Cerebellar cortex (tissue), 1 donor: ENCODE results near the gene NPAS2.

ENCODE experiments used
- DNase-seq: peaks from one replicate; pipeline ENCODE4 v3.0.0-alpha.2; 2015; ENCODE audit warnings: low spot score

NPAS2 gene

DNA sequence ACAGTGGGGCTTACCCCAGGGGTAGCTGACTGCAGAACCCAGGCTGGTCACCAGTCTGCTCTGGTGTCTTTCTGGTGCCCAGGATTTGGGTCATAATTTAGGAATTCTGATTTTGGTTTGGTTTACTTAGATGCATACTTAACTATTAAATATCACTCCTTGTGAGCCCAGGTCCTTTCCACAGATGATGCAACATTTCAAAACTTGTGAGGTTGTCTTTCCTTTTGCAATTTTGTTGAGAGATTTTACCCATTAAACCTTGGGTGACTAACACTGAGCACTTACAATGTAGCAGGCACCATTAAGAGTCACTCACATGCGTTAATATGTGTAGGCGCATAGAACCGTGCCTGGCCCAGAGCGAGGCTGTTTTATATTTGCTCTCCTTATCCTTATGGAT is 120.3 kb downstream of the NPAS2 start:
- no peak for DNase-seq

DNA sequence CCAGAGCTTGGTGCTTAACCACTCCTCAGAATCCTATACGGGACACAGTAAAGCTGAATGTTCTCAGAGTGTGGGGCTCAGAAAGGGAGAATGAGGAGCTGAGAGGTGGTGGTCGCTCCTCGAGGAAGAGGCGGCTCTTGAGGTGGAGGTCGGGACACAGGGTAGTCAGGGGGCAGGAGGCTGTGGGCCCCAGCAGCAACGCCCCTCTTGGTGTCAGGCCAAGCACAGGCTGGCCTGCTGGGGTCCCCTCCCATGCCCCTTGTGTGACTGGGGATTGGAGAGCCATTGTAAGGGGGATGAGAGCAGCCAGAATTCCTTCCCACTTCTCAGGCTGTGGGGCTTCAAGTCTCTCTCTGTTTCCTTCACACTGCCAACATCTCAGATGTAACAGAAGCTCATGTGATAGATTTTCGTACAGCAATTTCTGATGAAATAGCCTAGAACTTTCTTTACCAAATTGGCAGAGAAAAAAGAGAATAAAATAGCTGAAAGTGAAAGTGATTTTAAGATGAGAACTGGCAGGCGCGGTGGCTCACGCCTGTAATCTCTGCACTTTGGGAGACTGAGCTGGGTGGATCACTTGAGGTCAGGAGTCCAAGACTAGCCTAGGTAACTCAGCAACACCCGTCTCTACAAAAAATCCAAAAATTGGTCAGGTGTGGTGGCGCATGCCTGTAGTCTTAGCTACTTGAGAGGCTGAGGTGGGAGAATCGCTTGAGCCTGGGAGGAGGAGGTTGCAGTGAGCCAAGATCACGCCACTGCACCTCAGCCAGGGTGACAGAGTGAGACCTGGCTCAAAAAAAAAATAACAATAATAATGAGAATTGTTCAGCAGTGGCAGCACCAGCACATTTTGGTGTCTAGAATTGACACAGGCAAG is 121.1 kb downstream of the NPAS2 start:
- no peak for DNase-seq

GRCh38 chr2:100941646-100942240 is 121.8 kb downstream of the NPAS2 start:
- peak; percentile 14 for DNase-seq

DNA sequence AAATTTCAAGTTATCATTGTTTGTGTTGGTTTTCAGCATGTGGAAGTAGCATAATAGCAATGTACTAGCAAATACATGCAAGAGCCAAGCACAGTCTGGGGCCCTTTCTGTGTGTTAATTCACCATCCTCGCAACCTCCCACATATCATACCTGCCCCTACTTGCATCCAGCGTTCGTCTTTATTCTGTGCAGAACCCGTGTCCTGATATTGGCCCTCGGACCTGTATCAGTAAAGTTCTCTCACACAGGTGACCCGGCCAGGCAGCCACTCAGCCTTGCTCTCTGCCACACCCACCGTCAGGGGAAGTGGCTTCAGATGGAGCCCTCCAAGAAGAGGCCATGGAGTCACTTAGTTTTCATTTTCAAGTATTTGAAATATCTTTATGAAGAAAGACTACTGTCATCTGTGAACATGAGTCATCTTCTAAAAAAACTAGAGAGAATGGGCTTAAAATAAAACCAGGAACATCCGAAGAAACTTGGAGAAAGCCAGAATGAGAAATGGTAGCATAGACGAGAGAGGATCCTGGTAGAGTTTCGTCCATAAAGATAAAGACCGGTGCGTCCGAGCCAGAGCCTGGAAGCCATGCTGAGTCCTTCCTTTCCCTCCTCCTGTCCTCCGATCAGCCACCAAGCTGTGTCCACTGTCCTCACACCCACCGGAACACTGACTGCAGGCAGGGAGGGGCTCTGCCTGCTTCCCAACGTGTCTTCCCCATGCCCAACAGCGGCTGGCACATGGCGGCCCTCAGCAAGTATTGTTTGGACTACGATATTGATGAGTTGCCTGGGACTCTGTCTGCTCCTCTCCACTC is 124.9 kb downstream of the NPAS2 start:
- no peak for DNase-seq

DNA sequence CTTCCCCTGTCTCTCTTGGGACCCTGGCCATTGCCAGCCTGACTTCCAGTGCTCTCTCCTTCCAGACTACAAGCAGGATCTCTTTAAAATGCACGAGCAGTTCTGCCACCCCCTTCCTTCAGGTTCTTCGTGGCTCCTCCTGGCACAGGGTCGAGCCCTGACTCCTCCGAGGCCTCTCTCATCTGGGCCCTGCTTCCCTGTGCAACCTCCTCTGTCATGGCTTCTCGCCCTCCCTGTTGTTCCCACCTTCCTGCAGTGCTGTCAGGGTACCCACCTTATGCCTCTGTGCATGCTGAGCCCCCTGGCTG is 125.4 kb downstream of the NPAS2 start:
- DNase-seq: no peak

DNA sequence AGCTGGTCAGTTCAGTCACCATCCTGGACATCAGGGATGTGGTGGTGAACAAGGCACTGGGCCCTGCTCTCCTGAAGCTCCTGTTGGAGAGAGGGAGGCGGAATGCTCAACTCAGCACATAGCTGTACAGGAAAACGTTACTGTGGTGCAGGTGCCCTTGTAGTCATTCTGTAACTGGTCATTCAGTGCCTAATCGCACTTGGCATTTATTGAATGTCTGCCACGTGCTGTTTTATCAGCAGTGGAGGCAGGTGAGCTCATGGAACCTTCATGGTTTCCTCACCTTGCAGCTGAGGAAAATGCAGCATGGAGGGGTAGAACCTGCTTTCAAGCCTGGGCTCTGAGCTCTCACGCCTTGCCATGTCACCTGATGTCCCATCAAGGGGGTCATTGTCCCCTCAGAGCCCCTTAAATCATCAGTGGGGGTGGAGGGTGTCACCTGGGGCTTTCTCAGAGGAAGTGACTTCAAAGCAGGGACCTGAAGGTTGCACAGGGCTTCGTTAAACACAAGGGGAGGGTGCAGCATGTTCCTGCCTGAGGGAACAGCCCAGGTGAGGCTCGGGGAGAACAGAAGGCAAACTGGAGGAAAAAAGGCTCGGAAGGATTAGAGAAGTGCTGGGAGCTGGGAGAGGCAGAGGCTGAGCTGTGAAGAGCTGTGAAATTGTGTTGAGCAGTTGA is 126.1 kb downstream of the NPAS2 start:
- no peak for DNase-seq

- no peak for DNase-seq
These were observed 129.2 kb downstream of the NPAS2 start for GRCh38 chr2:100948942-100949811.

DNA sequence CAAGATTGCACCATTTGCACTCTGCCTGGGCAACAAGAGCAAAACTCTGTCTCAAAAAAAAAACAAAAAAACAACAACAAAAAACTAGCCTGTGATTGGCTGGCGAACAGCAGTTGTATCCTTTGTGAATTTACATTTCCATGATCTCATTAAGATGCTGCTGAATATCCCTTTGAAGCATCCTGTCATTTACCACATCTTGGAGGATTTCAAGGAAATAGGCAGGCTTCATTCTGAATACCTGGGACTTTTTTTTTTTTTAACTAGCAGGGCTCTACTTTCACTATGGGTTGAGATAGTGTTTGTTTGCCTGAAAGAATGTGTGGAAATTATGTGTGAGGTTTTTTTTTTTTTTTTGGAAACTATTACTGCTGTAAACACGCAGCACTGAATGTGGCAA is 132.6 kb downstream of the NPAS2 start:
- DNase-seq: no peak

- no peak for DNase-seq
These were observed 133.6 kb downstream of the NPAS2 start for GRCh38 chr2:100953406-100954043.

DNA sequence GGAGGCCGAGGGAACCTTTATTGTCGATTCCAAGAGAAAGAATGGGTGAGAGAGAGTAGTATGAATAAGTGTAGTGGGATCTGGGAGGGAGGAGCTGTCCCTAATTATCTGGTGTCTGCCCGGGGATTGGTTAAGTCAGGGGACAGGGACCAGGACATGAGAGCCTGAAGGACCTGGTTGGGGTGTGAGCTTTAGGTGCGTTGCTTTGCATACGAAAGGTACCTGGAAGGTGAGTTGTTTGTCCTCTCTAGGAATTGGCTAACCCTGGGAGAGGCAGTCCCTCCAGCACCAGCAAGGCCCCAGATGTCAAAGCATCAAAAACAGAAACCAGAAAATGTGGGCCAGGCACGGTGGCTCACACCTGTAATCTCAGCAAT is 134.1 kb downstream of the NPAS2 start:
- no peak for DNase-seq

GRCh38 chr2:100955226-100955625 is 135.3 kb downstream of the NPAS2 start:
- no peak for DNase-seq

- no peak for DNase-seq
These were observed 136.1 kb downstream of the NPAS2 start for GRCh38 chr2:100956081-100956480.

DNA sequence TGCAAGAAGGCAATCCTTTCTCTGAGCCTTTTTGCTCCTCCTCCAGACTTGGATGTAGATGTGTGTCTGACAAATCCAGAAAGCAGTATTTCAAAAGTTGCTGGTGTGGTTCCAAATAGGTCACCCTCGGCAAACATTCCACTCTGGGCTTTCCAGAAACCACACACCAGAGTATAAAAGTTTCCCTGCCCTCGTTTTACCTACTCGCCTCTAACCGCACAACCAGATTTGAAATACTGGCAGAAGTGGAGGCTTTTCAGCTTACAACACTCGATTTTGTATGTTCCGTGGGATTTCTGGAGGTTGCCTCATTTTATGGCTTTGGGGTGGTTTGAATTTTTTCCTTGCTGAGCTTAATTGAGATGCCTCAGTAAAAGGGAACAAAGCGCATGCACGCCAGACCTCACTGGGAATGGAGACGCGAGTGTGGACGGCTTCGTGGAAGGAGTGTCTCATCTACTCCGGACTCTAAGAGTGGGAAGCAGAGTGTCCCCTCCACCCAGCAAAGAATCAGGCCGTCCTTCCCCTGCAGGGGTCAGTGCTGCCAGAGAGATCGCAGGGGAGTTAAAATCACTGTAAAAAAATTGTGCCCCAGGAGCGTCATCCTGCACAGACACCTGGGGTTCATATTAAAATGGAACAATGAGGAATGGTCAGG is 138.2 kb downstream of the NPAS2 start:
- peak; percentile 43 for DNase-seq

DNA sequence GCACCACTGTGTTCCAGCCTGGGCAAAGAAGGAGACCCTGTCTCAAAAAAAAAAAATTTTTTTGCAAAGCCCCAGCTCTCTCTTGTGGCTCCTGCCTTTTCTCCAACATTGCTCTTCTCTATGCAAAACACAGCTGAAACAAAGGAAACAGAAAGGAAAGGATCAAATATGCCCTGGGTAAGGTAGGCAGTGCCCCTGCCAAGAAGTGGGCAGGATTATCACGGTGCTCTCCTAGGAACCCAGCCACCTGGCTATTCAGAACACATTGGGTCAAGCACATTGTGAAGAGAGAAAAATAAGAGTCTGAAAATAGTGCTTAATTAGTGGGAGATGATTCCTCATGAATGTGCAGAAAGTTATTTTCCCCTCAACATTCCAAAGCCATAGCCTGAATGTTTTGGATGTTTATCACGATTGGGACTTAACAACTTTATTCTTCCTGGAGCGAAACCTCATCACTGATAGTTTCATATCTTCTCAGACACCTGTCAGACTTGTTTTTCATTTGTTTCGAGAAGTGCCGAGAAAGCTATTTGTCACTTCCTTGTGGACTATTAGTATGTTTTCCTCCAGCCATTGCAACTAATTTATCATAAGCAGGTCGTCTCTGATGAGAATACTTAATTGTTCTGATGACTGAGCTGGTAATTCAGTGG is 139.4 kb downstream of the NPAS2 start:
- peak; percentile 31 for DNase-seq

- no peak for DNase-seq
These were observed 140.7 kb downstream of the NPAS2 start for GRCh38 chr2:100960688-100961087.

- no peak for DNase-seq
These were observed 142.6 kb downstream of the NPAS2 start for GRCh38 chr2:100962366-100963025.

DNA sequence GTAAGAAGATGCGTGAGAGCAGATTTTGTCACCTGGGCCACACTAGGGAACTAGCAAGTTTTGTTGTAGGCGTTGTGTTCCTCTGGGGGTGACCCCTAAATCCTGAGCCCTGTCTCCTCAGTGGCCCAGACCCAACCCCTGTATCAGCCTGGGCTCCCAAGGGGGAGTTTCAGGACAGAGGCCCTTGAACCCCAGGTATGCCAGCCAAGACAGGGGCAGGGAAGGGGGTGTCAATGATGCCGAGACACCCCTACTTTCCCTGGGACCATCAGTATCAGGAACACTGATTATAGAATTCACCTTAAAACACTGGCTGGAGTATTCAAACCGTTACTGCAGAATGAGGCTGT is 143.1 kb downstream of the NPAS2 start:
- DNase-seq: no peak

- no peak for DNase-seq
These were observed 144.3 kb downstream of the NPAS2 start for GRCh38 chr2:100964222-100964621.

GRCh38 chr2:100964681-100965169 is 144.8 kb downstream of the NPAS2 start:
- DNase-seq: no peak
